Chondrocyte (in vitro differentiated cells): ENCODE results near the gene PTPRK. TPM values are rescaled to one million over a fixed set of nuclear protein-coding genes. Genes with fewer than 3 reads are reported as not detected.
"Not testable (repeated sequence)": the region's sequence is repeated elsewhere in the genome, so short reads cannot be mapped to it uniquely, and the experiment has no call there.

ENCODE experiments used
- DNase-seq: peaks from one replicate; pipeline ENCODE4 v3.0.0; 2021; ENCODE audit warnings: mixed read lengths, low spot score
- H3K27ac Mint-ChIP-seq: one replicate; pipeline ENCODE4 v1.8.0; 2021; ENCODE audit warnings: mild to moderate bottlenecking, moderate library complexity, mixed read lengths; ENCODE audit not compliant: unreplicated experiment
- H3K27me3 Mint-ChIP-seq: 2 replicates; pipeline ENCODE4 v1.8.0; 2021; ENCODE audit warnings: low read depth, mixed read lengths
- H3K36me3 Mint-ChIP-seq: 2 replicates; pipeline ENCODE4 v1.8.0; 2021; ENCODE audit warnings: low read depth, mixed read lengths
- H3K4me1 Mint-ChIP-seq: 2 replicates; pipeline ENCODE4 v1.8.0; 2021; ENCODE audit warnings: low read depth, mild to moderate bottlenecking, mixed read lengths
- H3K4me3 Mint-ChIP-seq: one replicate; pipeline ENCODE4 v1.8.0; 2021; ENCODE audit warnings: mild to moderate bottlenecking, moderate library complexity, mixed read lengths; ENCODE audit not compliant: unreplicated experiment
- H3K9me3 Mint-ChIP-seq: 2 replicates; pipeline ENCODE4 v1.8.0; 2021; ENCODE audit warnings: low read depth, mixed read lengths
- CTCF ChIP-seq: fragments of 200-600 bp; sonication (generic); IDR thresholded peaks from 2 replicates; pipeline ENCODE4 v1.5.0; 2021; ENCODE audit warnings: antibody characterized with exemption, mild to moderate bottlenecking, moderate library complexity
- total RNA-seq: library from RNA; stranded (reverse); gene quantifications from 3 replicates; pipeline ENCODE4 v1.2.1, GENCODE V29; 2021

The PTPRK gene
- total RNA-seq, 1 donor from 2014 or later = 63.3 TPM

- no peak for TF ChIP-seq CTCF
- Mint-ChIP-seq H3K9me3 (no peaks in the 10 kb centered on the region), H3K36me3 (no peaks in the 10 kb centered on the region), H3K4me1 (peaks cover 27% of the 10 kb centered on the region), H3K27me3 (no peaks in the 10 kb centered on the region), H3K27ac (no peak overlapping the region), H3K4me3 (no peak overlapping the region)
- no peak for DNase-seq
Measured at GRCh38 chr6:128439627-128440026, 80.8 kb downstream of the PTPRK start.

- Mint-ChIP-seq H3K4me1 (peaks cover 23% of the 10 kb centered on the region), H3K27me3 (no peaks in the 10 kb centered on the region), H3K36me3 (no peaks in the 10 kb centered on the region), H3K27ac (peak overlapping the region; percentile 25), H3K9me3 (no peaks in the 10 kb centered on the region), H3K4me3 (no peak overlapping the region)
- DNase-seq = no peak
- TF ChIP-seq CTCF = no peak
Measured at GRCh38 chr6:128438393-128438792, 82.0 kb downstream of the PTPRK start.

- DNase-seq = no peak
- Mint-ChIP-seq H3K27me3 (no peaks in the 10 kb centered on the region), H3K36me3 (no peaks in the 10 kb centered on the region)
Measured at GRCh38 chr6:128437685-128438084, 82.7 kb downstream of the PTPRK start.

DNA sequence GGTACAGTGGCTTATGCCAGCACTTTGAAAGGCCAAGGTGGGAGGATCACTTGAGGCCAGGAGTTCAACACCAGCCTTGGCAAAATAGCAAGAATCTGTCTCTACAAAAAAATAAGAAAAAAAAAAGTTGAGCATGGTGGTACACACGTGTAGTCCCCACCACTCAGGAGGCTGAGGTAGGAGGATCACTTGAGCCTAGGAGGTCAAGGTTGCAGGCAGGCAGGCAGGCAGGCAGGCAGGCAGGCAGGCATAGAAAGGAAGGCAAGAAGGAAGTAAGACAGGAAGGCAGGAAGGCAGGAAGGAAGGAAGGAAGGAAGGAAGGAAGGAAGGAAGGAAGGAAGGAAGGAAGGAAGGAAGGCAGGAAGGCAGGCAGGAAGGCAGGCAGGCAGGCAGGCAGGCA lies 85.6 kb downstream of the PTPRK start:
- H3K9me3 Mint-ChIP-seq, H3K27me3 Mint-ChIP-seq, DNase-seq, H3K36me3 Mint-ChIP-seq, H3K4me3 Mint-ChIP-seq: not testable (repeated sequence)
- Mint-ChIP-seq H3K4me1 (peaks cover 44% of the 10 kb centered on the region), H3K27ac (peak overlapping the region; percentile 42)

More at GRCh38 chr6:128437685-128438084, 82.7 kb downstream of the PTPRK start:
- Mint-ChIP-seq H3K9me3 (no peaks in the 10 kb centered on the region), H3K27ac (no peak overlapping the region), H3K4me3 (no peak overlapping the region), H3K4me1 (peaks cover 22% of the 10 kb centered on the region)
- no peak for TF ChIP-seq CTCF

GRCh38 chr6:128432394-128432793 lies 88.0 kb downstream of the PTPRK start:
- no peak for TF ChIP-seq CTCF

DNA sequence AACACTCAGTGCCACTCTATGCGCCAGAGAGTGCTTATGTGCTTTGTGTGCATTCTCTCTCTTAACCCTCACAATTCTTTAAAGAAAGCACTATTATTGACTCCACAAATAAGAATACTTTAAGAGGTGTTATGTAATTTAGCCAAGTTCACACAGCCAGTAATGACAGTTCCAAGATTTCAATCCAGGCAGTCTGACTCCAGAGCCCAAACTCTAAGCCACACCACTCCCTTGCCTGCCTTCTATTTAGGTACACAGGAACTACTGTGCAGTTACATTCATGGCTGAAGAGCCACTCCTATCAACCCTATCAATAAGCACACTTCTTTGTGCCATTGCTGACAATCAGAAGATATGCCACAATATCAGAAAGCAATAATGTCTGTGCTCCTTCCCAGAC lies 93.3 kb downstream of the PTPRK start:
- no peak for TF ChIP-seq CTCF
- H3K27ac Mint-ChIP-seq = no peak overlapping the region

More at GRCh38 chr6:128432394-128432793, 88.0 kb downstream of the PTPRK start:
- Mint-ChIP-seq H3K4me3 (no peak overlapping the region), H3K36me3 (no peaks in the 10 kb centered on the region), H3K4me1 (peaks cover 49% of the 10 kb centered on the region), H3K27me3 (no peaks in the 10 kb centered on the region), H3K27ac (peak overlapping the region; percentile 23), H3K9me3 (no peaks in the 10 kb centered on the region)
- no peak for DNase-seq

More for the DNA sequence above, 93.3 kb downstream of the PTPRK start:
- Mint-ChIP-seq H3K9me3 (no peaks in the 10 kb centered on the region), H3K4me3 (no peak overlapping the region), H3K4me1 (peaks cover 66% of the 10 kb centered on the region), H3K36me3 (no peaks in the 10 kb centered on the region), H3K27me3 (no peaks in the 10 kb centered on the region)
- no peak for DNase-seq
